ENCODE measurements around the gene ELK3.
A peak's percentile ranks its signal among the peaks of the same experiment; 100 is the strongest.

ELK3 gene

GRCh38 chr12:96234591-96235483 lies 40.7 kb downstream of the ELK3 start:
- H3K4ac ChIP-seq (ENCODE audit: low read depth, low read length) = no peak overlapping the region
- no peaks in the 10 kb centered on the region for H3K4me1 ChIP-seq (ENCODE audit: control insufficient read depth, low read depth, low read length)

GRCh38 chr12:96235484-96235826 lies 41.3 kb downstream of the ELK3 start:
- no peak overlapping the region for H3K9ac ChIP-seq (ENCODE audit: low read length)
- H2BK5ac ChIP-seq (ENCODE audit: low read length) = no peak overlapping the region
- no peaks in the 10 kb centered on the region for H3K27me3 ChIP-seq (ENCODE audit: insufficient read depth, low read length, poor library complexity)
- H3K27ac ChIP-seq (ENCODE audit: low read depth, low read length) = no peak overlapping the region
- no peak overlapping the region for H4K5ac ChIP-seq (ENCODE audit: low read length)
- DNase-seq = peak; percentile 48
- no peaks in the 10 kb centered on the region for H3K79me2 ChIP-seq (ENCODE audit: control insufficient read depth, insufficient read depth, low read length)
- no peak overlapping the region for H3K4me2 ChIP-seq (ENCODE audit: low read length)
- no peak overlapping the region for H3K18ac ChIP-seq (ENCODE audit: low read length)
- H2BK120ac ChIP-seq (ENCODE audit: low read depth, low read length) = no peak overlapping the region
- no CpG with 5 or more reads among the region's 5 CpGs for WGBS (ENCODE audit: extremely low coverage, insufficient coverage, low lambda C conversion rate)
- H2AK5ac ChIP-seq (ENCODE audit: low read length) = no peak overlapping the region
- H3K56ac ChIP-seq (ENCODE audit: low read length) = no peak overlapping the region
- H3K79me1 ChIP-seq (ENCODE audit: low read length) = peaks cover 2% of the 10 kb centered on the region
- H3K36me3 ChIP-seq (ENCODE audit: control insufficient read depth, insufficient read depth, low read length) = no peaks in the 10 kb centered on the region
- no peak overlapping the region for H3K4ac ChIP-seq (ENCODE audit: low read depth, low read length)
- H2BK15ac ChIP-seq (replicated peaks; ENCODE audit: low read depth) = no peak overlapping the region
- H4K8ac ChIP-seq (ENCODE audit: low read depth, low read length) = no peak overlapping the region
- no peak overlapping the region for H3K4me3 ChIP-seq (ENCODE audit: low read length)
- H3K4me1 ChIP-seq (ENCODE audit: control insufficient read depth, low read depth, low read length) = no peaks in the 10 kb centered on the region
- H3K23ac ChIP-seq (ENCODE audit: low read length) = no peak overlapping the region

More at GRCh38 chr12:96234591-96235483, 40.7 kb downstream of the ELK3 start:
- no peak overlapping the region for H3K4me2 ChIP-seq (ENCODE audit: low read length)
- no peak overlapping the region for H3K56ac ChIP-seq (ENCODE audit: low read length)
- no peaks in the 10 kb centered on the region for H3K36me3 ChIP-seq (ENCODE audit: control insufficient read depth, insufficient read depth, low read length)
- H2BK15ac ChIP-seq (replicated peaks; ENCODE audit: low read depth) = no peak overlapping the region
- no peak overlapping the region for H3K4me3 ChIP-seq (ENCODE audit: low read length)
- no peak overlapping the region for H4K5ac ChIP-seq (ENCODE audit: low read length)
- no peaks in the 10 kb centered on the region for H3K79me2 ChIP-seq (ENCODE audit: control insufficient read depth, insufficient read depth, low read length)
- no CpG with 5 or more reads among the region's 22 CpGs for WGBS (ENCODE audit: extremely low coverage, insufficient coverage, low lambda C conversion rate)
- no peak overlapping the region for H2AK5ac ChIP-seq (ENCODE audit: low read length)
- no peak overlapping the region for H3K18ac ChIP-seq (ENCODE audit: low read length)
- no peak overlapping the region for H2BK120ac ChIP-seq (ENCODE audit: low read depth, low read length)
- no peak overlapping the region for H4K8ac ChIP-seq (ENCODE audit: low read depth, low read length)
- H3K9ac ChIP-seq (ENCODE audit: low read length) = no peak overlapping the region
- no peaks in the 10 kb centered on the region for H3K27me3 ChIP-seq (ENCODE audit: insufficient read depth, low read length, poor library complexity)
- no peak overlapping the region for H3K23ac ChIP-seq (ENCODE audit: low read length)
- peaks cover 2% of the 10 kb centered on the region for H3K79me1 ChIP-seq (ENCODE audit: low read length)
- no peak for DNase-seq
- no peak overlapping the region for H2BK5ac ChIP-seq (ENCODE audit: low read length)
- no peak overlapping the region for H3K27ac ChIP-seq (ENCODE audit: low read depth, low read length)

- Histone ChIP-seq H2BK15ac (replicated peaks; ENCODE audit: low read depth) (no peak overlapping the region), H4K8ac (ENCODE audit: low read depth, low read length) (no peak overlapping the region), H3K27ac (ENCODE audit: low read depth, low read length) (no peak overlapping the region), H3K4me1 (ENCODE audit: control insufficient read depth, low read depth, low read length) (no peaks in the 10 kb centered on the region), H3K4ac (ENCODE audit: low read depth, low read length) (no peak overlapping the region), H2AK5ac (ENCODE audit: low read length) (no peak overlapping the region), H3K18ac (ENCODE audit: low read length) (no peak overlapping the region), H4K5ac (ENCODE audit: low read length) (no peak overlapping the region), H2BK5ac (ENCODE audit: low read length) (no peak overlapping the region), H3K27me3 (ENCODE audit: insufficient read depth, low read length, poor library complexity) (no peaks in the 10 kb centered on the region), H3K56ac (ENCODE audit: low read length) (no peak overlapping the region), H3K4me3 (ENCODE audit: low read length) (no peak overlapping the region), H3K79me1 (ENCODE audit: low read length) (peaks cover 2% of the 10 kb centered on the region), H3K79me2 (ENCODE audit: control insufficient read depth, insufficient read depth, low read length) (no peaks in the 10 kb centered on the region), H3K9ac (ENCODE audit: low read length) (no peak overlapping the region), H3K36me3 (ENCODE audit: control insufficient read depth, insufficient read depth, low read length) (no peaks in the 10 kb centered on the region), H3K23ac (ENCODE audit: low read length) (no peak overlapping the region), H2BK120ac (ENCODE audit: low read depth, low read length) (no peak overlapping the region), H3K4me2 (ENCODE audit: low read length) (no peak overlapping the region)
- WGBS (ENCODE audit: extremely low coverage, insufficient coverage, low lambda C conversion rate) = no CpG with 5 or more reads among the region's 18 CpGs
- DNase-seq = no peak
Measured at GRCh38 chr12:96236221-96236822, 42.1 kb downstream of the ELK3 start.

GRCh38 chr12:96237035-96237434 lies 42.9 kb downstream of the ELK3 start:
- Histone ChIP-seq H3K4ac (ENCODE audit: low read depth, low read length) (no peak overlapping the region), H3K9ac (ENCODE audit: low read length) (no peak overlapping the region), H2BK120ac (ENCODE audit: low read depth, low read length) (no peak overlapping the region), H2BK5ac (ENCODE audit: low read length) (no peak overlapping the region), H3K27ac (ENCODE audit: low read depth, low read length) (no peak overlapping the region), H4K5ac (ENCODE audit: low read length) (no peak overlapping the region), H4K8ac (ENCODE audit: low read depth, low read length) (no peak overlapping the region), H3K18ac (ENCODE audit: low read length) (no peak overlapping the region), H2AK5ac (ENCODE audit: low read length) (no peak overlapping the region), H3K4me2 (ENCODE audit: low read length) (no peak overlapping the region), H3K23ac (ENCODE audit: low read length) (no peak overlapping the region), H2BK15ac (replicated peaks; ENCODE audit: low read depth) (no peak overlapping the region), H3K36me3 (ENCODE audit: control insufficient read depth, insufficient read depth, low read length) (no peaks in the 10 kb centered on the region), H3K79me1 (ENCODE audit: low read length) (peaks cover 2% of the 10 kb centered on the region), H3K4me1 (ENCODE audit: control insufficient read depth, low read depth, low read length) (no peaks in the 10 kb centered on the region), H3K4me3 (ENCODE audit: low read length) (no peak overlapping the region), H3K79me2 (ENCODE audit: control insufficient read depth, insufficient read depth, low read length) (no peaks in the 10 kb centered on the region), H3K56ac (ENCODE audit: low read length) (no peak overlapping the region), H3K27me3 (ENCODE audit: insufficient read depth, low read length, poor library complexity) (no peaks in the 10 kb centered on the region)
- DNase-seq = no peak
- no CpG with 5 or more reads among the region's 7 CpGs for WGBS (ENCODE audit: extremely low coverage, insufficient coverage, low lambda C conversion rate)

- WGBS (ENCODE audit: extremely low coverage, insufficient coverage, low lambda C conversion rate) = no CpG with 5 or more reads among the region's 9 CpGs
- peaks cover 2% of the 10 kb centered on the region for H3K79me1 ChIP-seq (ENCODE audit: low read length)
- H3K27me3 ChIP-seq (ENCODE audit: insufficient read depth, low read length, poor library complexity) = no peaks in the 10 kb centered on the region
- H3K27ac ChIP-seq (ENCODE audit: low read depth, low read length) = no peak overlapping the region
- H2BK5ac ChIP-seq (ENCODE audit: low read length) = no peak overlapping the region
- no peaks in the 10 kb centered on the region for H3K79me2 ChIP-seq (ENCODE audit: control insufficient read depth, insufficient read depth, low read length)
- H3K4me3 ChIP-seq (ENCODE audit: low read length) = no peak overlapping the region
- H3K4me1 ChIP-seq (ENCODE audit: control insufficient read depth, low read depth, low read length) = no peaks in the 10 kb centered on the region
- no peak overlapping the region for H3K18ac ChIP-seq (ENCODE audit: low read length)
- H4K5ac ChIP-seq (ENCODE audit: low read length) = no peak overlapping the region
- H3K4ac ChIP-seq (ENCODE audit: low read depth, low read length) = no peak overlapping the region
- DNase-seq = no peak
- no peaks in the 10 kb centered on the region for H3K36me3 ChIP-seq (ENCODE audit: control insufficient read depth, insufficient read depth, low read length)
- no peak overlapping the region for H3K23ac ChIP-seq (ENCODE audit: low read length)
- H2BK15ac ChIP-seq (replicated peaks; ENCODE audit: low read depth) = no peak overlapping the region
- no peak overlapping the region for H2BK120ac ChIP-seq (ENCODE audit: low read depth, low read length)
- H3K4me2 ChIP-seq (ENCODE audit: low read length) = no peak overlapping the region
- no peak overlapping the region for H3K9ac ChIP-seq (ENCODE audit: low read length)
- no peak overlapping the region for H2AK5ac ChIP-seq (ENCODE audit: low read length)
- no peak overlapping the region for H4K8ac ChIP-seq (ENCODE audit: low read depth, low read length)
- no peak overlapping the region for H3K56ac ChIP-seq (ENCODE audit: low read length)
Measured at GRCh38 chr12:96237465-96238077, 43.4 kb downstream of the ELK3 start.
